ENCODE data around the gene PRDM16. TPM values are rescaled to one million over a fixed set of nuclear protein-coding genes. Genes with fewer than 3 reads are reported as not detected.

PRDM16 gene
- total RNA-seq, 1 experiment from 2014 or later, result 0.04 TPM

DNA sequence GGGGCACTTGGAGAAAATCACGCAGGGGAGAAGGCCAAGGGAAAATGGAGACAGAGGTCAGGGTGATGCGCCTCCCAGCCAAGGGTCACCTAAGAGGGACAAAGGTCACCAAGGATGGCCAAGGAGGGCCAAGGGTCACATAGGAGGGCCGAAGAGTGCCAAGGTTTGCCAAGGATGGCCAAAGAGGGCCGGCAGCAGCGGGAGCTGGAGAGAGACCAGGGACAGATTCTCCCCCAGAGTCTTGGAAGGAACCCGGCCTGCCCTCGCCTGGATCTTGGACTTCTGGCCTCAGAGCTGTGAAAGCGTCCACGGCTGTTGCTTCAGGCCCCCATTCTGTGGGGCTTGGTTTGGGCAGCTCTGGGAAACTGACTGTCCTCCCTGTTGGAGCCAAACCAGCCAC lies 359.9 kb downstream of the PRDM16 start:
- no peak overlapping the region for H3K4me3 ChIP-seq (ENCODE audit: low read length)
- no peak for DNase-seq
- H2AFZ ChIP-seq (ENCODE audit: low read length), result no peak overlapping the region
- no peaks in the 10 kb centered on the region for H4K20me1 ChIP-seq (ENCODE audit: low read length)
- no peak overlapping the region for H3K9ac ChIP-seq (ENCODE audit: low read length)
- CTCF ChIA-PET, result no interaction called here
- no peaks in the 10 kb centered on the region for H3K4me1 ChIP-seq (ENCODE audit: insufficient read depth, low read length)
- no TSS peak for BruUV-seq (replicated peaks)
- no peaks in the 10 kb centered on the region for H3K9me2 ChIP-seq (replicated peaks; ENCODE audit: low read length)
- no peak overlapping the region for H3K27ac ChIP-seq (ENCODE audit: low read length)
- no peaks in the 10 kb centered on the region for H3K79me2 ChIP-seq (ENCODE audit: low read length)
- no peak for TF ChIP-seq CTCF (conservative IDR thresholded peaks at IDR 0.05; ENCODE audit: low read depth, low read length)
- no peak for TF ChIP-seq EZH2 (IDR thresholded peaks at IDR 0.05; ENCODE audit: low read length, unreplicated experiment)
- no peak for TF ChIP-seq EZH2phosphoT487 (IDR thresholded peaks at IDR 0.05; ENCODE audit: borderline replicate concordance, low read length)
- no peak for ATAC-seq
- intact Hi-C loops (cut with micrococcal nuclease), result no loop called here
- no peak overlapping the region for H3K4me2 ChIP-seq (ENCODE audit: low read length)
- no peaks in the 10 kb centered on the region for H3K9me3 ChIP-seq (ENCODE audit: low read length)
- H3F3A ChIP-seq (ENCODE audit: low read length, unreplicated experiment), result no peaks in the 10 kb centered on the region
- peaks cover 24% of the 10 kb centered on the region for H3K27me3 ChIP-seq (ENCODE audit: low read length)
- H3K36me3 ChIP-seq (ENCODE audit: low read depth, low read length), result no peaks in the 10 kb centered on the region
- POLR2A ChIA-PET (ENCODE audit: unreplicated experiment), result no interaction called here

GRCh38 chr1:3429320-3429719 lies 360.3 kb downstream of the PRDM16 start:
- no peaks in the 10 kb centered on the region for H3K9me2 ChIP-seq (replicated peaks; ENCODE audit: low read length)
- no peak overlapping the region for H3K27ac ChIP-seq (ENCODE audit: low read length)
- no peak for ATAC-seq
- ChIA-PET CTCF (no interaction called here), POLR2A (ENCODE audit: unreplicated experiment) (no interaction called here)
- H3K27me3 ChIP-seq (ENCODE audit: low read length), result peaks cover 24% of the 10 kb centered on the region
- BruUV-seq (replicated peaks), result no TSS peak
- H2AFZ ChIP-seq (ENCODE audit: low read length), result no peak overlapping the region
- no peak overlapping the region for H3K4me2 ChIP-seq (ENCODE audit: low read length)
- no peaks in the 10 kb centered on the region for H3K79me2 ChIP-seq (ENCODE audit: low read length)
- no peaks in the 10 kb centered on the region for H3K4me1 ChIP-seq (ENCODE audit: insufficient read depth, low read length)
- no peaks in the 10 kb centered on the region for H4K20me1 ChIP-seq (ENCODE audit: low read length)
- H3K9me3 ChIP-seq (ENCODE audit: low read length), result no peaks in the 10 kb centered on the region
- no peak for TF ChIP-seq EZH2 (IDR thresholded peaks at IDR 0.05; ENCODE audit: low read length, unreplicated experiment)
- TF ChIP-seq CTCF (conservative IDR thresholded peaks at IDR 0.05; ENCODE audit: low read depth, low read length), result no peak
- TF ChIP-seq EZH2phosphoT487 (IDR thresholded peaks at IDR 0.05; ENCODE audit: borderline replicate concordance, low read length), result no peak
- intact Hi-C loops (cut with micrococcal nuclease), result no loop called here
- H3K4me3 ChIP-seq (ENCODE audit: low read length), result no peak overlapping the region
- no peak for DNase-seq
- no peak overlapping the region for H3K9ac ChIP-seq (ENCODE audit: low read length)
- H3F3A ChIP-seq (ENCODE audit: low read length, unreplicated experiment), result no peaks in the 10 kb centered on the region
- no peaks in the 10 kb centered on the region for H3K36me3 ChIP-seq (ENCODE audit: low read depth, low read length)

DNA sequence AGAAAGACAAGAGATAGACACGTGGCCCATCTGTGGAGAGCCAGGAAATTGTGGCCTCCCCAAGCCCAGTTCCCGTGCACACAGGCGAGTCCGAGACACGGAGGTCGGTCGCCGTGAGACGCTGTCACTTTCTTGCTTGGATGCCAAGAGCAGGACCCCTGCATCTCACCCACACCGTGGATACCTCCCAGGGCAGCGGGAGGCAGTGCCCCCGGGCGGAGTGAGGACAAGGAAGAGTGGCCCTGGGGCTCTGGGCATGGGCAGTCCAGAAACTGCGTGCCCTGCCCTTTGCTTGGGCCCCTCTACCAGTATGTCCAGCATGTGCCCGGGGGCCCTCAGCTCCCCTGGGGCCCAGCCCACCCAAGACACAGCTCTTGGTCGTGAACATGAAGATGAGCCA lies 360.8 kb downstream of the PRDM16 start:
- no peak overlapping the region for H3K4me2 ChIP-seq (ENCODE audit: low read length)
- no peaks in the 10 kb centered on the region for H3K79me2 ChIP-seq (ENCODE audit: low read length)
- no peak for ATAC-seq
- no peak overlapping the region for H3K4me3 ChIP-seq (ENCODE audit: low read length)
- TF ChIP-seq EZH2phosphoT487 (IDR thresholded peaks at IDR 0.05; ENCODE audit: borderline replicate concordance, low read length), result no peak
- TF ChIP-seq CTCF (conservative IDR thresholded peaks at IDR 0.05; ENCODE audit: low read depth, low read length), result no peak
- TF ChIP-seq EZH2 (IDR thresholded peaks at IDR 0.05; ENCODE audit: low read length, unreplicated experiment), result no peak
- no peak overlapping the region for H3K27ac ChIP-seq (ENCODE audit: low read length)
- ChIA-PET CTCF (no interaction called here), POLR2A (ENCODE audit: unreplicated experiment) (no interaction called here)
- H2AFZ ChIP-seq (ENCODE audit: low read length), result no peak overlapping the region
- H3K4me1 ChIP-seq (ENCODE audit: insufficient read depth, low read length), result no peaks in the 10 kb centered on the region
- H3K9me3 ChIP-seq (ENCODE audit: low read length), result no peaks in the 10 kb centered on the region
- intact Hi-C loops (cut with micrococcal nuclease), result no loop called here
- no TSS peak for BruUV-seq (replicated peaks)
- no peaks in the 10 kb centered on the region for H3K36me3 ChIP-seq (ENCODE audit: low read depth, low read length)
- no peak for DNase-seq
- no peak overlapping the region for H3K9ac ChIP-seq (ENCODE audit: low read length)
- H3K9me2 ChIP-seq (replicated peaks; ENCODE audit: low read length), result no peaks in the 10 kb centered on the region
- H4K20me1 ChIP-seq (ENCODE audit: low read length), result no peaks in the 10 kb centered on the region
- peaks cover 27% of the 10 kb centered on the region for H3K27me3 ChIP-seq (ENCODE audit: low read length)
- no peaks in the 10 kb centered on the region for H3F3A ChIP-seq (ENCODE audit: low read length, unreplicated experiment)
